ENCODE measurements around the gene PNPLA8. TPM values are rescaled to one million over a fixed set of nuclear protein-coding genes. Genes with fewer than 3 reads are reported as not detected.

Gene PNPLA8
- total RNA-seq, 1 donor from 2014 or later, result 26.3 TPM

- FAIRE-seq (no peak), DNase-seq (ENCODE audit: low read depth) (no peak)
- Histone ChIP-seq H3K36me3 (ENCODE audit: control insufficient read depth, insufficient read depth, low read length) (no peaks in the 10 kb centered on the region), H3K4me3 (ENCODE audit: low read depth, low read length) (no peak overlapping the region), H3K27me3 (ENCODE audit: control insufficient read depth, insufficient read depth, low read length) (peaks cover 9% of the 10 kb centered on the region)
- no peak for TF ChIP-seq CTCF (IDR thresholded peaks at IDR 0.05; ENCODE audit: insufficient read depth, low read length, severe bottlenecking)
These were observed 75.8 kb downstream of the PNPLA8 start for GRCh38 chr7:108450160-108450559.

- no peak overlapping the region for H3K4me3 ChIP-seq (ENCODE audit: low read depth, low read length)
- no peak for TF ChIP-seq CTCF (IDR thresholded peaks at IDR 0.05; ENCODE audit: insufficient read depth, low read length, severe bottlenecking)
- H3K27me3 ChIP-seq (ENCODE audit: control insufficient read depth, insufficient read depth, low read length), result peaks cover 5% of the 10 kb centered on the region
- H3K36me3 ChIP-seq (ENCODE audit: control insufficient read depth, insufficient read depth, low read length), result no peaks in the 10 kb centered on the region
- DNase-seq (ENCODE audit: low read depth) (no peak), FAIRE-seq (no peak)
These were observed 76.4 kb downstream of the PNPLA8 start for GRCh38 chr7:108449521-108449920.

GRCh38 chr7:108448584-108449505, 77.1 kb downstream of the PNPLA8 start:
- FAIRE-seq (no peak), DNase-seq (ENCODE audit: low read depth) (no peak)
- TF ChIP-seq CTCF (IDR thresholded peaks at IDR 0.05; ENCODE audit: insufficient read depth, low read length, severe bottlenecking), result no peak
- Histone ChIP-seq H3K27me3 (ENCODE audit: control insufficient read depth, insufficient read depth, low read length) (no peaks in the 10 kb centered on the region), H3K36me3 (ENCODE audit: control insufficient read depth, insufficient read depth, low read length) (no peaks in the 10 kb centered on the region), H3K4me3 (ENCODE audit: low read depth, low read length) (no peak overlapping the region)

GRCh38 chr7:108442039-108442568, 83.8 kb downstream of the PNPLA8 start:
- H3K4me3 ChIP-seq (ENCODE audit: low read depth, low read length), result no peak overlapping the region
- no peak for TF ChIP-seq CTCF (IDR thresholded peaks at IDR 0.05; ENCODE audit: insufficient read depth, low read length, severe bottlenecking)
- H3K27me3 ChIP-seq (ENCODE audit: control insufficient read depth, insufficient read depth, low read length), result no peaks in the 10 kb centered on the region
- H3K36me3 ChIP-seq (ENCODE audit: control insufficient read depth, insufficient read depth, low read length), result no peaks in the 10 kb centered on the region
- DNase-seq (ENCODE audit: low read depth), result peak; percentile 79
- FAIRE-seq, result no peak

GRCh38 chr7:108441392-108441955, 84.5 kb downstream of the PNPLA8 start:
- no peak for TF ChIP-seq CTCF (IDR thresholded peaks at IDR 0.05; ENCODE audit: insufficient read depth, low read length, severe bottlenecking)
- DNase-seq (ENCODE audit: low read depth) (no peak), FAIRE-seq (no peak)
- H3K4me3 ChIP-seq (ENCODE audit: low read depth, low read length), result no peak overlapping the region
- no peaks in the 10 kb centered on the region for H3K27me3 ChIP-seq (ENCODE audit: control insufficient read depth, insufficient read depth, low read length)
- no peaks in the 10 kb centered on the region for H3K36me3 ChIP-seq (ENCODE audit: control insufficient read depth, insufficient read depth, low read length)

Measured in bronchial epithelial cell (primary cell).